ENCODE results near the gene NKX3-2. TPM values are rescaled to one million over a fixed set of nuclear protein-coding genes. Genes with fewer than 3 reads are reported as not detected.
A peak's percentile ranks its signal among the peaks of the same experiment; 100 is the strongest.

Gene NKX3-2
- total RNA-seq, 1 donor from 2014 or later: under 0.01 TPM

DNA sequence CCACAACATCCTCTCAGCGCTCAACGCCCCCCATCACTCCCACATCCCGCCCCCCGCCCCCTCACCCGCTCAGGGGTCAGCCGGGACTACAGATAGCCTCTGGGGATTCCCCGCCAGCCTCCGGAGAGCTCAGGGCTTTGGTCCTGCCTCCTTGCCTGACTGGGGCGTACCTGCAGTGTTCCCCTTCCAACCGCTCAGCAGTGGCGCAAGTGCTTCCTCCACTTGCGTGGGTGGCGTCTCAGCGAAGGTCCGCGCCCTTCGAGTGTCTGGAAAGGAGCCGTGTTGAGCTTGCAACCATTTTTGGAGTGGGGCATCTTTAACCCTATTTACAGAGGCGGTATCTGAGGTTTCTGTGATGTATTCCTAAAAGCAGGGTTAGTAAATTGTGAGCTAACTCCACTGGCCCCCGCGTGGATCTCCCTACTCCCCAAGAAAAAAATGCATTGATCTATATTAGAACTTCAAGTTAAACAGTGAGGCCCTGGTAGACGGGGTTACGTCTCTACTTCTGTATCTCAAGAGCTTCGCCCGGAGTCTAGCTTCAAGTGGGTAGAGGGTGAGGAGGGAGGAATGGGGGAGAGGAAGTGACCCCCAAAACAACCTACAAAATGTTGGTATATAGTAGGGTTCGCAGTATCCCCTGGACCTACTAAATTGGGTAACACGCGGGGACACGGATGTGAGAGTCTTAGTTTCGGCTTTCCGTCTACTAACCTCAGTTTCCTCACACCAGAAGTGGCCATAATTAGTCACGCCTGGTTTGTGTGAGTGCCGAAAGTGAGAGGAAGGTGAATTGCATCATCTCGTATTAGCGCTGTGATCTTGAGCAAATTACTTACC is 16.1 kb downstream of the NKX3-2 start:
- DNase-seq (ENCODE audit: low read depth) (peak; percentile 55), FAIRE-seq (no peak)
- no peak overlapping the region for H3K4me3 ChIP-seq (ENCODE audit: low read depth, low read length)
- no peaks in the 10 kb centered on the region for H3K36me3 ChIP-seq (ENCODE audit: control insufficient read depth, insufficient read depth, low read length)
- no peak for TF ChIP-seq CTCF (IDR thresholded peaks at IDR 0.05; ENCODE audit: insufficient read depth, low read length, severe bottlenecking)
- peaks cover 89% of the 10 kb centered on the region for H3K27me3 ChIP-seq (ENCODE audit: control insufficient read depth, insufficient read depth, low read length)

DNA sequence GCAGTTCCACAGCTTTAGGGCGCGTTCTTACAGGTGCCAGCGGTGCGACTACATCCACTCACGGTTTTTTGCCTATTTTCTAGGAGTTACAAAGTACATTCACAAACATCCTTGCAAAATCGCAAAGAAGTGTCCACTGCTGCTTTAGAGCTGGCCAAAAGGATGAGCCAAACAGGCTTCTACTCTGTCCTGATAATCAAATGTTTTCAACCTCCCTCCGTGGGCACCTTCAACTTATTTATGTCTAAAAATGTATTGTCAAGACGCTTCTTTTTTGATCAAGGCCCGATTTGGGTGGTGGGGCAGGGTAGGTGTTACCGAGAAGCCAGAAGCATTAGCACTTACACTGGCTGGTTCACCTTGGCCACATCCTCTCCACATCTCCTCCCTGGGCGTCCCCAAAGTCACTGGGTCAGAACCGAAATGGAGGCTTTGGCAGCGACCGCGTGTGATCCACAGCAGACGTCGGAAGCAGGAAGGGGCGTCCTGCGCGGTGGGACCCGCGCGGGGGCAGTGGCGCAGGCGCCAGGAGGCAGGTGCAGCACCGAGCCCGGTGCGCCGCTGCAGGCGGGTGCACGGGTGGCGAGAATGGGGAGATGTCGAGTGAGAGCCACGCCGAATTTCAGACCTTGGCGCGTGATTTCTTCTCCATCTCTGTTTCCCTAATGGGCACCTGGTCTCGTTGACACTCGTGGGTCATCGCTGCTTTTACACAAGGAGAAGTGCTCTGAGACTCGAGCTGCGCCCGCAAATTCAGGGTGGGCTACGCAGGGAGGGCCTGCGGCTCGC is 16.9 kb downstream of the NKX3-2 start:
- no peak overlapping the region for H3K4me3 ChIP-seq (ENCODE audit: low read depth, low read length)
- no peak for TF ChIP-seq CTCF (IDR thresholded peaks at IDR 0.05; ENCODE audit: insufficient read depth, low read length, severe bottlenecking)
- FAIRE-seq (no peak), DNase-seq (ENCODE audit: low read depth) (no peak)
- H3K27me3 ChIP-seq (ENCODE audit: control insufficient read depth, insufficient read depth, low read length): peaks cover 91% of the 10 kb centered on the region
- no peaks in the 10 kb centered on the region for H3K36me3 ChIP-seq (ENCODE audit: control insufficient read depth, insufficient read depth, low read length)

- peaks cover 91% of the 10 kb centered on the region for H3K27me3 ChIP-seq (ENCODE audit: control insufficient read depth, insufficient read depth, low read length)
- no peak for TF ChIP-seq CTCF (IDR thresholded peaks at IDR 0.05; ENCODE audit: insufficient read depth, low read length, severe bottlenecking)
These were observed 17.6 kb downstream of the NKX3-2 start for GRCh38 chr4:13526658-13527057.

GRCh38 chr4:13525606-13526281 is 18.6 kb downstream of the NKX3-2 start:
- DNase-seq (ENCODE audit: low read depth) (no peak), FAIRE-seq (no peak)
- Histone ChIP-seq H3K36me3 (ENCODE audit: control insufficient read depth, insufficient read depth, low read length) (no peaks in the 10 kb centered on the region), H3K27me3 (ENCODE audit: control insufficient read depth, insufficient read depth, low read length) (peaks cover 88% of the 10 kb centered on the region), H3K4me3 (ENCODE audit: low read depth, low read length) (no peak overlapping the region)
- no peak for TF ChIP-seq CTCF (IDR thresholded peaks at IDR 0.05; ENCODE audit: insufficient read depth, low read length, severe bottlenecking)

More at GRCh38 chr4:13526658-13527057, 17.6 kb downstream of the NKX3-2 start:
- FAIRE-seq (no peak), DNase-seq (ENCODE audit: low read depth) (no peak)
- no peak overlapping the region for H3K4me3 ChIP-seq (ENCODE audit: low read depth, low read length)
- no peaks in the 10 kb centered on the region for H3K36me3 ChIP-seq (ENCODE audit: control insufficient read depth, insufficient read depth, low read length)

GRCh38 chr4:13524504-13525243 is 19.6 kb downstream of the NKX3-2 start:
- peaks cover 77% of the 10 kb centered on the region for H3K27me3 ChIP-seq (ENCODE audit: control insufficient read depth, insufficient read depth, low read length)
- FAIRE-seq: no peak
- H3K4me3 ChIP-seq (ENCODE audit: low read depth, low read length): no peak overlapping the region
- H3K36me3 ChIP-seq (ENCODE audit: control insufficient read depth, insufficient read depth, low read length): no peaks in the 10 kb centered on the region
- TF ChIP-seq CTCF (IDR thresholded peaks at IDR 0.05; ENCODE audit: insufficient read depth, low read length, severe bottlenecking): no peak
- no peak for DNase-seq (ENCODE audit: low read depth)

Measured in bronchial epithelial cell (primary cell).